ENCODE results near the gene GNB1.

- TF ChIP-seq, protein P1, sequence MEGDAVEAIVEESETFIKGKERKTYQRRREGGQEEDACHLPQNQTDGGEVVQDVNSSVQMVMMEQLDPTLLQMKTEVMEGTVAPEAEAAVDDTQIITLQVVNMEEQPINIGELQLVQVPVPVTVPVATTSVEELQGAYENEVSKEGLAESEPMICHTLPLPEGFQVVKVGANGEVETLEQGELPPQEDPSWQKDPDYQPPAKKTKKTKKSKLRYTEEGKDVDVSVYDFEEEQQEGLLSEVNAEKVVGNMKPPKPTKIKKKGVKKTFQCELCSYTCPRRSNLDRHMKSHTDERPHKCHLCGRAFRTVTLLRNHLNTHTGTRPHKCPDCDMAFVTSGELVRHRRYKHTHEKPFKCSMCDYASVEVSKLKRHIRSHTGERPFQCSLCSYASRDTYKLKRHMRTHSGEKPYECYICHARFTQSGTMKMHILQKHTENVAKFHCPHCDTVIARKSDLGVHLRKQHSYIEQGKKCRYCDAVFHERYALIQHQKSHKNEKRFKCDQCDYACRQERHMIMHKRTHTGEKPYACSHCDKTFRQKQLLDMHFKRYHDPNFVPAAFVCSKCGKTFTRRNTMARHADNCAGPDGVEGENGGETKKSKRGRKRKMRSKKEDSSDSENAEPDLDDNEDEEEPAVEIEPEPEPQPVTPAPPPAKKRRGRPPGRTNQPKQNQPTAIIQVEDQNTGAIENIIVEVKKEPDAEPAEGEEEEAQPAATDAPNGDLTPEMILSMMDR (IDR thresholded peaks at IDR 0.05; ENCODE audit: insufficient read depth, low read length, poor library complexity, severe bottlenecking): no peak
- no peak for TF ChIP-seq EZH2phosphoT487 (conservative IDR thresholded peaks at IDR 0.05; ENCODE audit: low read length)
Measured at GRCh38 chr1:1873186-1873585, 17.7 kb downstream of the GNB1 start.

Data from SU-DHL-6 (cell line).